A549 (cell line): ENCODE data around the gene PSMD12. TPM values are rescaled to one million over a fixed set of nuclear protein-coding genes. Genes with fewer than 3 reads are reported as not detected.

ENCODE experiments used
- ATAC-seq, 2 experiments: fragments of 200-7000 bp in 1 of 2; fragments of >200 bp in 1 of 2; cut with Nextera tagmentation in 1 of 2; cut with Tn5 transposase in 1 of 2; 3 replicates each; pipeline versions ENCODE4 v1.8.0 to v1.9.1; 2018 to 2020; ENCODE audit warnings: mild to moderate bottlenecking in 1 of 2, moderate library complexity in 1 of 2
- CTCF ChIA-PET: fragments of 300-600 bp; sonication (Branson Sonifier 250); formaldehyde crosslinking; extraction: SDS; loops from one replicate; lab custom pipeline; 2021; ENCODE audit warnings: antibody characterized with exemption, inconsistent platforms; lab: Yijun Ruan, JAX
- POLR2A ChIA-PET: fragments of 350-600 bp; formaldehyde crosslinking; extraction: SDS; loops from one replicate; lab custom pipeline; 2021; ENCODE audit warnings: antibody characterized with exemption, inconsistent platforms; lab: Yijun Ruan, JAX
- DNase-seq, 2 experiments: peaks; one replicate each; pipeline versions ENCODE4 v3.0.0 to v3.0.0-alpha.2; 2011 to 2016; ENCODE audit warnings: low read depth in 1 of 2, low spot score in 1 of 2
- FAIRE-seq: peaks from 2 replicates; lab custom pipeline; 2011; peaks lifted over from hg19 to GRCh38; lab: Jason Lieb, UNC
- H3K27ac ChIP-seq, 2 experiments: fragments of >200 bp; sonication (Bioruptor Twin); formaldehyde crosslinking; 3 replicates each; pipeline ENCODE4 v1.5.1; 2016 to 2017
- H3K4me1 ChIP-seq: fragments of >200 bp; sonication (Bioruptor Twin); formaldehyde crosslinking; 3 replicates; pipeline ENCODE4 v1.6.1; 2016
- H3K4me2 ChIP-seq: fragments of >200 bp; sonication (Bioruptor Twin); formaldehyde crosslinking; 3 replicates; pipeline ENCODE4 v1.6.1; 2016
- H3K4me3 ChIP-seq: fragments of >200 bp; sonication (Bioruptor Twin); formaldehyde crosslinking; 3 replicates; pipeline ENCODE4 v1.5.1; 2016
- H3K9me3 ChIP-seq: fragments of >200 bp; sonication (Bioruptor Twin); formaldehyde crosslinking; 3 replicates; pipeline ENCODE4 v1.6.1; 2016
- CBX2 ChIP-seq: fragments of 200-600 bp; sonication (generic); IDR thresholded peaks from 2 replicates; pipeline ENCODE4 v1.6.1; 2016; ENCODE audit warnings: low read depth, mild to moderate bottlenecking, borderline replicate concordance
- CHD2 ChIP-seq: fragments of 150-350 bp; IDR thresholded peaks from 2 replicates; pipeline ENCODE4 v1.6.1; 2014; ENCODE audit warnings: low read length; ENCODE audit not compliant: partially characterized antibody
- CHD4 ChIP-seq: fragments of 200-600 bp; sonication (generic); IDR thresholded peaks from 2 replicates; pipeline ENCODE4 v1.6.1; 2016; ENCODE audit warnings: antibody characterized with exemption, mild to moderate bottlenecking, borderline replicate concordance
- E2F6 ChIP-seq: IDR thresholded peaks from 2 replicates; pipeline ENCODE4 v1.6.1; 2012; ENCODE audit warnings: low read depth, borderline replicate concordance
- ELK1 ChIP-seq: fragments of 150-350 bp; IDR thresholded peaks from 2 replicates; pipeline ENCODE4 v1.6.1; 2014; ENCODE audit warnings: low read depth, mild to moderate bottlenecking, low read length
- EP300 ChIP-seq, 2 experiments: fragments of >200 bp; sonication (Bioruptor Twin); formaldehyde crosslinking; IDR thresholded peaks; 2 replicates in 1 of 2; 3 replicates in 1 of 2; pipeline ENCODE4 v1.6.1; 2016 to 2017
- ESRRA ChIP-seq: fragments of 150-350 bp; IDR thresholded peaks from 2 replicates; pipeline ENCODE4 v1.6.1; 2014; ENCODE audit warnings: mild to moderate bottlenecking, low read length, borderline replicate concordance
- HDAC2 ChIP-seq: fragments of 200-600 bp; sonication (generic); IDR thresholded peaks from 2 replicates; pipeline ENCODE4 v1.6.1; 2016
- HEYL ChIP-seq: fragments of 250-450 bp; sonication (Bioruptor Pico); IDR thresholded peaks from 2 replicates; pipeline ENCODE4 v1.8.0; 2021; ENCODE audit warnings: mild to moderate bottlenecking, moderate library complexity
- KDM1A ChIP-seq: fragments of 200-600 bp; sonication (generic); IDR thresholded peaks from 2 replicates; pipeline ENCODE4 v1.6.1; 2016; ENCODE audit warnings: low read depth, mild to moderate bottlenecking
- MAFK ChIP-seq: fragments of 450-650 bp; IDR thresholded peaks from 2 replicates; pipeline ENCODE4 v1.6.1; 2014; ENCODE audit not compliant: partially characterized antibody
- MAZ ChIP-seq: fragments of 150-350 bp; IDR thresholded peaks from 2 replicates; pipeline ENCODE4 v1.6.1; 2014; ENCODE audit warnings: antibody characterized with exemption, low read depth, low read length, borderline replicate concordance
- NR3C1 ChIP-seq: fragments of >200 bp; sonication (Bioruptor Twin); formaldehyde crosslinking; IDR thresholded peaks from 3 replicates; pipeline ENCODE4 v1.6.1; 2017
- POLR2AphosphoS2 ChIP-seq: conservative IDR thresholded peaks from 2 replicates; pipeline ENCODE4 v1.6.1; 2012; ENCODE audit warnings: low read length, improper control_type of control experiment, inconsistent platforms
- RAD21 ChIP-seq, 2 experiments: fragments of >200 bp in 1 of 2; sonication (Bioruptor Twin) in 1 of 2; formaldehyde crosslinking in 1 of 2; IDR thresholded peaks in 1 of 2; conservative IDR thresholded peaks in 1 of 2; 2 replicates in 1 of 2; 3 replicates in 1 of 2; pipeline ENCODE4 v1.6.1; 2012 to 2018; ENCODE audit warnings: inconsistent platforms in 1 of 2
- REST ChIP-seq: fragments of 200-600 bp; sonication (generic); IDR thresholded peaks from 2 replicates; pipeline ENCODE4 v1.6.1; 2016; ENCODE audit warnings: antibody characterized with exemption, mild to moderate bottlenecking, moderate library complexity
- WGBS: methylation state at CpG from one replicate; pipeline ENCODE4 v1.1.6; 2017; ENCODE audit errors: missing lambda C conversion rate; 5-methylcytosine and 5-hydroxymethylcytosine counted together
- polyA plus RNA-seq, 4 experiments: library from polyadenylated mRNA; depleted of rRNA in 3 of 4; stranded (reverse); fragments of >200 nt; fragmentation: RNase III in 1 of 4; extraction: RNeasy Plus Mini Kit Qiagen cat#74134 plus additional on column Dnase treatment in 1 of 4; gene quantifications; 2 replicates in 3 of 4; 3 replicates in 1 of 4; pipeline ENCODE4 v1.2.3, GENCODE V29; 2011 to 2017
- TF ChIP-seq, protein P1 (sequence below): fragments of >200 bp; sonication (Bioruptor Twin); formaldehyde crosslinking; IDR thresholded peaks from 3 replicates; pipeline ENCODE4 v1.6.1; 2016
- TF ChIP-seq, protein P2 (sequence below): fragments of >200 bp; sonication (Bioruptor Twin); formaldehyde crosslinking; IDR thresholded peaks from 3 replicates; pipeline ENCODE4 v1.5.1; 2016

PSMD12 gene
- polyA plus RNA-seq, 2 of the 4 experiments (the other 2 are of a cell fraction) = 104 to 106 TPM

- 0 out of 3 replicates have a peak, but pooled peaks cover 3% of the 10 kb centered on the region for H3K9me3 ChIP-seq
- no peak overlapping the region for H3K4me3 ChIP-seq
- TF ChIP-seq E2F6 (no peak), HDAC2 (no peak), REST (no peak), HEYL (CRISPR knock-in tag) (no peak), NR3C1 (no peak), MAFK (no peak), EP300 (IDR thresholded peaks at IDR 0.05) (no peak), MAZ (no peak), ELK1 (no peak), RAD21 (conservative IDR thresholded peaks at IDR 0.05 in 1 of 2, IDR thresholded peaks at IDR 0.05 in 1 of 2) (no peak), CBX2 (no peak), POLR2AphosphoS2 (no peak)
- TF ChIP-seq, protein P1, sequence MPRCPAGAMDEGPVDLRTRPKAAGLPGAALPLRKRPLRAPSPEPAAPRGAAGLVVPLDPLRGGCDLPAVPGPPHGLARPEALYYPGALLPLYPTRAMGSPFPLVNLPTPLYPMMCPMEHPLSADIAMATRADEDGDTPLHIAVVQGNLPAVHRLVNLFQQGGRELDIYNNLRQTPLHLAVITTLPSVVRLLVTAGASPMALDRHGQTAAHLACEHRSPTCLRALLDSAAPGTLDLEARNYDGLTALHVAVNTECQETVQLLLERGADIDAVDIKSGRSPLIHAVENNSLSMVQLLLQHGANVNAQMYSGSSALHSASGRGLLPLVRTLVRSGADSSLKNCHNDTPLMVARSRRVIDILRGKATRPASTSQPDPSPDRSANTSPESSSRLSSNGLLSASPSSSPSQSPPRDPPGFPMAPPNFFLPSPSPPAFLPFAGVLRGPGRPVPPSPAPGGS = no peak
- TF ChIP-seq, protein P2, sequence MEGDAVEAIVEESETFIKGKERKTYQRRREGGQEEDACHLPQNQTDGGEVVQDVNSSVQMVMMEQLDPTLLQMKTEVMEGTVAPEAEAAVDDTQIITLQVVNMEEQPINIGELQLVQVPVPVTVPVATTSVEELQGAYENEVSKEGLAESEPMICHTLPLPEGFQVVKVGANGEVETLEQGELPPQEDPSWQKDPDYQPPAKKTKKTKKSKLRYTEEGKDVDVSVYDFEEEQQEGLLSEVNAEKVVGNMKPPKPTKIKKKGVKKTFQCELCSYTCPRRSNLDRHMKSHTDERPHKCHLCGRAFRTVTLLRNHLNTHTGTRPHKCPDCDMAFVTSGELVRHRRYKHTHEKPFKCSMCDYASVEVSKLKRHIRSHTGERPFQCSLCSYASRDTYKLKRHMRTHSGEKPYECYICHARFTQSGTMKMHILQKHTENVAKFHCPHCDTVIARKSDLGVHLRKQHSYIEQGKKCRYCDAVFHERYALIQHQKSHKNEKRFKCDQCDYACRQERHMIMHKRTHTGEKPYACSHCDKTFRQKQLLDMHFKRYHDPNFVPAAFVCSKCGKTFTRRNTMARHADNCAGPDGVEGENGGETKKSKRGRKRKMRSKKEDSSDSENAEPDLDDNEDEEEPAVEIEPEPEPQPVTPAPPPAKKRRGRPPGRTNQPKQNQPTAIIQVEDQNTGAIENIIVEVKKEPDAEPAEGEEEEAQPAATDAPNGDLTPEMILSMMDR = no peak
- POLR2A ChIA-PET = no interaction called here
- no peak for DNase-seq
- peaks cover 7% of the 10 kb centered on the region; the same call in 2 of the 3 replicates for H3K4me1 ChIP-seq
- WGBS = 78% methylated on average over 2 of the region's 2 CpGs
- FAIRE-seq = no peak
- CTCF ChIA-PET = no interaction called here
- H3K4me2 ChIP-seq = no peak overlapping the region
- no peak for ATAC-seq
- H3K27ac ChIP-seq = no peak overlapping the region
These were observed 46.6 kb upstream of the PSMD12 start for GRCh38 chr17:67412941-67413340.

DNA sequence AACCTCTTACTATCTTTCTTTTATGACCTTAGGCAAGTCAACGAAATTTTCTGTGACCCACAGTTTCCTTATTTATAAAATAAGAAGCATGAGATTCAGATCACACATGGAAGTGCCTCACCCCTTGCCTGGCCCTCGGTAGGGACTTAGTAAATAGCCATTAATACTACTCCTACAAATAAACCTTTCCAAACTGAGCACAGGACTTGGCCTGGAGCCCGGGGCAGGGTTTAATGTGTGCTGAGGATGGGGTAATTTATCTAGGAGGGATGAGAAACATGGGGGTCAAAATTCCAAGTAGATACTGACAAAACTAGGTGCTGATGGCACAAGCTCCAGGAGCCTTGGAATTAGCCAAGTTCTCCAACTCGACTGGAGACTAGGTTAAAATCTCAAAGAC is 45.7 kb upstream of the PSMD12 start:
- Histone ChIP-seq H3K4me3 (no peak overlapping the region), H3K27ac (no peak overlapping the region), H3K4me1 (peaks cover 7% of the 10 kb centered on the region; the same call in 2 of the 3 replicates), H3K4me2 (peak overlapping the region; percentile 2; the same call in 1 of the 3 replicates), H3K9me3 (0 out of 3 replicates have a peak, but pooled peaks cover 3% of the 10 kb centered on the region)
- WGBS = 32% methylated on average over 4 of the region's 4 CpGs
- TF ChIP-seq KDM1A (no peak), CHD4 (0 out of 2 replicates have a peak, but pooled peaks have one; percentile 20), ESRRA (no peak), CHD2 (no peak), ELK1 (no peak)
- POLR2A ChIA-PET = no interaction called here
- DNase-seq (peak in 1 of 2 experiments; percentile 28), ATAC-seq (no peak), FAIRE-seq (no peak)
- CTCF ChIA-PET = interaction anchor here (1.2 to 2.2 kb wide), 5 partner anchors 10 to 63 kb away, joined by 3 to 10 read pairs (median 3); no protein-coding TSS in a partner anchor
